Thyroid gland (tissue), 4 donors: ENCODE data around the gene PTCRA.

Source experiments
- CTCF ChIP-seq, 6 experiments: fragments of 200-600 bp in 3 of 6; fragments of 450-650 bp in 3 of 6; sonication (generic) in 3 of 6; IDR thresholded peaks; one replicate each; pipeline ENCODE4 v1.5.1; 2016 to 2019; ENCODE audit warnings: antibody characterized with exemption in 6 of 6, mild to moderate bottlenecking in 2 of 6, inconsistent platforms in 1 of 6, moderate library complexity in 1 of 6
- POLR2A ChIP-seq, 2 donors: fragments of 450-650 bp; IDR thresholded peaks; one replicate each; pipeline ENCODE4 v1.6.1; 2017; ENCODE audit warnings: antibody characterized with exemption in 2 of 2, mild to moderate bottlenecking in 2 of 2, moderate library complexity in 1 of 2

GRCh38 chr6:42969431-42969830, 53.6 kb downstream of the PTCRA start:
- TF ChIP-seq CTCF (IDR thresholded peaks at IDR 0.05) = no peak
- no peak for TF ChIP-seq POLR2A (IDR thresholded peaks at IDR 0.05)
